ENCODE measurements around the gene TIMM13. TPM values are rescaled to one million over a fixed set of nuclear protein-coding genes. Genes with fewer than 3 reads are reported as not detected.

The TIMM13 gene
- total RNA-seq, 1 donor from 2014 or later, result 91.5 TPM

DNA sequence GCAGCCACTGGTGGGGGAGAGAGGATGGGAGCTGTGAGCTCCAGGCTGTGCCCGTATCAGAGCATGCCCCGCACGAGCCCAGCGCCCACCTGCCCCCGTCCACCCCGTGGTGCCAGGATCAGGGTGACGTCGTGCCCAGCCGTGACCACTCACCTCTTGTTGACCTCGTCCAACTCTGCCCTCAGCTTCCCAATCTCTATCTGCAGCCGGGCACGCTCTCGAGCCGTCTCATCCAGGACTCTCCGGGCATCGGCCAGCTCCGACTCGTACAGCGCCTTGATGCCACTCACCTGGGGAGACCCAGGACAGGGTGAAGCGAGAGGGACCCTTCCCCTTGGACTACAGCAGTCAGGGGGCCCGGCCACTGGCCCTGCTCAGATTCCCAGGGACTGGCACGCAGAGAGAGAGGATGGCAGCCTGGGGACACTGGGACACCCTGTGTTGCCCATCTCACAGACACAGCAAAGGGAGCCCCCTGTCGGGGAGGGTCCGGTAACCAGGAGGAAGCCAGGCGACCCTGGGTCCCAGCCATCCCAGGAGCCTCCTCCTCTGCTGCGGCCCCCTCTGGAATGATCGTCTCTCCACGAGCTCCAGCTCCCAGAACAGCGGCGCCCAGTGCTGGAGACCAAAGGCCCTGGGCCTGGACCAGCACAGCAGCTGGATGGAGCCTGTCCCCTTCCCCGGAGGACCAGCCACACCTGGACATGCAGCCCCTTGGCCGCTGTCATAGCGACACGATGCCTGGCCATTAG, 17.0 kb upstream of the TIMM13 start:
- TF ChIP-seq, protein P1, sequence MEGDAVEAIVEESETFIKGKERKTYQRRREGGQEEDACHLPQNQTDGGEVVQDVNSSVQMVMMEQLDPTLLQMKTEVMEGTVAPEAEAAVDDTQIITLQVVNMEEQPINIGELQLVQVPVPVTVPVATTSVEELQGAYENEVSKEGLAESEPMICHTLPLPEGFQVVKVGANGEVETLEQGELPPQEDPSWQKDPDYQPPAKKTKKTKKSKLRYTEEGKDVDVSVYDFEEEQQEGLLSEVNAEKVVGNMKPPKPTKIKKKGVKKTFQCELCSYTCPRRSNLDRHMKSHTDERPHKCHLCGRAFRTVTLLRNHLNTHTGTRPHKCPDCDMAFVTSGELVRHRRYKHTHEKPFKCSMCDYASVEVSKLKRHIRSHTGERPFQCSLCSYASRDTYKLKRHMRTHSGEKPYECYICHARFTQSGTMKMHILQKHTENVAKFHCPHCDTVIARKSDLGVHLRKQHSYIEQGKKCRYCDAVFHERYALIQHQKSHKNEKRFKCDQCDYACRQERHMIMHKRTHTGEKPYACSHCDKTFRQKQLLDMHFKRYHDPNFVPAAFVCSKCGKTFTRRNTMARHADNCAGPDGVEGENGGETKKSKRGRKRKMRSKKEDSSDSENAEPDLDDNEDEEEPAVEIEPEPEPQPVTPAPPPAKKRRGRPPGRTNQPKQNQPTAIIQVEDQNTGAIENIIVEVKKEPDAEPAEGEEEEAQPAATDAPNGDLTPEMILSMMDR (IDR thresholded peaks at IDR 0.05; ENCODE audit: partially characterized antibody, unreplicated experiment), result no peak

DNA sequence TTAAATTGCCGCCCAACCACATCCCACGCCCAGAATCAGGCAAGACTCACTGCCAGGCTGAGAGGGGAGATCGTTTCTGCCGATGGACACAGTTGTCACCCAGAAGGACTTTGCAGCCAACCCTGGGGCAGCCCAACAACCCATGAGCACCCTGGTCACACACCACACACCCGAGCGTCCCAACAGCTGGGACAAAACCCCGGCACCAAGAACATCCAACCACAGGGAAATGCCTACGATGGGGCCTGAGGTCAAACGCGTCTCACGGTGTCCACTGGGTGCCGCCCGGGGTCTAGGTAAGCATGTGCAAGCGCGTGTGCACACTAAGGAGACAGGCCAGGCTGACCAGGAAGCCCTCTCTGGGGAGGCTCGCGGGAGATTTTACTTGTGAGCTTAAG, 16.4 kb upstream of the TIMM13 start:
- peak overlapping the region; percentile 17 for H3K4me3 Mint-ChIP-seq (ENCODE audit: unreplicated experiment)
- H3K9me3 Mint-ChIP-seq (ENCODE audit: unreplicated experiment), result no peaks in the 10 kb centered on the region
- TF ChIP-seq, protein P1 (IDR thresholded peaks at IDR 0.05; ENCODE audit: partially characterized antibody, unreplicated experiment), result no peak
- H3K27me3 Mint-ChIP-seq (ENCODE audit: unreplicated experiment), result peaks cover 7% of the 10 kb centered on the region
- no peak for DNase-seq
- H3K27ac Mint-ChIP-seq (ENCODE audit: unreplicated experiment), result peak overlapping the region; percentile 71
- H3K36me3 Mint-ChIP-seq (ENCODE audit: unreplicated experiment), result no peaks in the 10 kb centered on the region
- peaks cover 11% of the 10 kb centered on the region for H3K4me1 Mint-ChIP-seq (ENCODE audit: low read depth, unreplicated experiment)

More for the DNA sequence above, 17.0 kb upstream of the TIMM13 start:
- no peaks in the 10 kb centered on the region for H3K9me3 Mint-ChIP-seq (ENCODE audit: unreplicated experiment)
- no peak for DNase-seq
- no peak overlapping the region for H3K4me3 Mint-ChIP-seq (ENCODE audit: unreplicated experiment)
- no peaks in the 10 kb centered on the region for H3K36me3 Mint-ChIP-seq (ENCODE audit: unreplicated experiment)
- H3K27me3 Mint-ChIP-seq (ENCODE audit: unreplicated experiment), result peaks cover 7% of the 10 kb centered on the region
- H3K27ac Mint-ChIP-seq (ENCODE audit: unreplicated experiment), result peak overlapping the region; percentile 75
- H3K4me1 Mint-ChIP-seq (ENCODE audit: low read depth, unreplicated experiment), result peaks cover 11% of the 10 kb centered on the region

DNA sequence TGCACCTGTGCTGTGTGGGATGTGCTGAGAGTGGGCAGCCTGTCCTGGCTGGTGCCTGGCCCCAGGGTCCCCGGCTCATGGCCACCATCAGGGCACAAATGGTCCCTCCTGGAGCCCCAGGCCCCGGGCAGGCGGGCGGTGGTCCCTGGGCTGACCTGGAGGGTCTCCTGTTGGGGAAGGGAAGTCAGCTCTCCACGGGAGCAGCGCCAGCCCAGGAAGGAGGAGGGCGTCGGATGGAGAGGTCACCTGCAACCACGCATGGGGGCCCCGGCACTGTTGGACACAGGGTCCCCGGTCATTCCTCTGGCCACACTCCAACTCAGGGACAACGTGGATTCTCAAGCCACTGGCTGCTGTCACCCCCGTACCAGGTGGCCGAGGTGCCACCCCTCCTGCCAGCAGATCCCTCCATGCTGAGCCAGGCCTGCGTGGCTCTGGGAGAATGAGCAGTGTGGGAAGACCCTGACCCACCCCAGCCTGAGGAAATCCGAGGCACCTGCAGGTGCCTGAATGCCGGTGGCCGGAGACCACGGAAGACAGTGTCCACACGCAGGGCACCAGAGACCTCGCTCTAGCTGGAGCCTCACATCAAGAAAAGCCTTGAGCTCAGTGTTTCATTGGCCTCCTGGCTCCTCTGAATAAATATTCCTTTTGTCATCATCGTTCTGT, 15.9 kb upstream of the TIMM13 start:
- Mint-ChIP-seq H3K27ac (ENCODE audit: unreplicated experiment) (peak overlapping the region; percentile 71), H3K4me1 (ENCODE audit: low read depth, unreplicated experiment) (peaks cover 10% of the 10 kb centered on the region), H3K36me3 (ENCODE audit: unreplicated experiment) (no peaks in the 10 kb centered on the region), H3K4me3 (ENCODE audit: unreplicated experiment) (peak overlapping the region; percentile 17), H3K9me3 (ENCODE audit: unreplicated experiment) (no peaks in the 10 kb centered on the region), H3K27me3 (ENCODE audit: unreplicated experiment) (peaks cover 7% of the 10 kb centered on the region)
- DNase-seq, result no peak
- TF ChIP-seq, protein P1 (IDR thresholded peaks at IDR 0.05; ENCODE audit: partially characterized antibody, unreplicated experiment), result no peak

DNA sequence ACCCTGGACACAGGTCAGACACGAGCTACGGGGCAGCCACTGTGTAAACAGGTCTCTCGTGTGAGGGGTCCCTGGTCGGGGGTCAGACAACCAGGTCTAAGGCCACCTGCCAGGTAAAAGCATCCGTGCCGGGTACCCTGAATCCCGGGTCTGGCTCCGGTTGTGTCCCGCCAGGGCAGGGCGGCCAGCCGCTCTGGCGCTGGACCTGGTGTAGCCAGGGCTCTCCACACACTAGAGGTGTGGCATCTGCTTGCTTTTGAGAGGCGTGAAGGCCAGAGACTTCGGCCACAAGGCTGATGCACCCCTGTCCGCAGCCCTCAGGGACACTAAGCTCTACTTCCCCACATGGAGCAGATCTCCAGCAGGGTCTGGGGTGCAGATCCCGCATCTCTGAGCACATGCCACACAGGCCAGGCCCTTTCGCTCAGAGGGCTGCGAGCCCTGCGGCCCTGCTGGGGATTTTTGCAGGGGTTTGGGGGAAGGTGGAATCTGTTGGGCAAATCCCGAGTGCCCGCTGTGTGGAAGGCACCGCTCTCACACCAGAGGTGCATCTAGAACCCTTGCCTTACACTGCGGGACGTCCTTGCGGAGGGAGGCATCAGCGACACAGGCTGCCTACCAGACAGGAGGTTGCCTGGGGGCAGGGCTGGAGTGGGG, 13.8 kb upstream of the TIMM13 start:
- TF ChIP-seq, protein P1 (IDR thresholded peaks at IDR 0.05; ENCODE audit: partially characterized antibody, unreplicated experiment), result no peak
- H3K36me3 Mint-ChIP-seq (ENCODE audit: unreplicated experiment), result no peaks in the 10 kb centered on the region
- H3K9me3 Mint-ChIP-seq (ENCODE audit: unreplicated experiment), result peaks cover 2% of the 10 kb centered on the region
- H3K4me1 Mint-ChIP-seq (ENCODE audit: low read depth, unreplicated experiment), result peaks cover 5% of the 10 kb centered on the region
- H3K4me3 Mint-ChIP-seq (ENCODE audit: unreplicated experiment), result no peak overlapping the region
- H3K27ac Mint-ChIP-seq (ENCODE audit: unreplicated experiment), result no peak overlapping the region
- H3K27me3 Mint-ChIP-seq (ENCODE audit: unreplicated experiment), result peaks cover 9% of the 10 kb centered on the region
- no peak for DNase-seq
